GM12864 (cell line): Measurements from ENCODE around the gene ANO3.

Experiments used
- DNase-seq: peaks from one replicate; pipeline ENCODE4 v3.0.0-alpha.2; 2011; ENCODE audit warnings: low read depth
- H3K4me3 ChIP-seq: 2 replicates; pipeline ENCODE4 v1.5.1; 2011; ENCODE audit warnings: mild to moderate bottlenecking, low read depth, low read length, control low read depth
- CTCF ChIP-seq: IDR thresholded peaks from 2 replicates; pipeline ENCODE4 v1.5.1; 2011; ENCODE audit warnings: low read depth, mild to moderate bottlenecking, moderate library complexity, low read length, control low read depth, inconsistent platforms; ENCODE audit errors: missing control alignments

The ANO3 gene

DNA sequence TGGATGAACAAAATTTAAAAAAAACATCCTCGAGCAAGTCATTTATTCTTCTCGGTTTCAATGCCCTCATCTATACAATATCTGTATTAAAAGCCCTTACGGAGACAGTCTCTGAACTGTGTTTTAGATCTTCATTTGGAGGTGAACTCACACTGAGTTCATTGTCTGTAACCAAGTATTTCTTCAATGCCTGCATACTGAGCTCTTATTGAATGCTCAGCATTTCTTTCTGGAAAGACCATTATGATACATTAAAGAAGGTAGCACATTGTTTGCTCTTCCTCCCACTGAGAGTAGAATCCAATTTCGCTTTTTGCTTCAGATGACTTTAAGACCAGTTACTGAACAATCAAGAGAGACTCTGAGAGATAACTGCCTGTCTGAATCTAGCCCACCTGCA lies 1.7 kb upstream of the ANO3 start:
- no peak for TF ChIP-seq CTCF
- no peak for DNase-seq
- H3K4me3 ChIP-seq, result no peak overlapping the region

- no peak for TF ChIP-seq CTCF
- no peak for DNase-seq
- no peak overlapping the region for H3K4me3 ChIP-seq
These were observed 614 bp downstream of the ANO3 start for GRCh38 chr11:26332572-26332915.

DNA sequence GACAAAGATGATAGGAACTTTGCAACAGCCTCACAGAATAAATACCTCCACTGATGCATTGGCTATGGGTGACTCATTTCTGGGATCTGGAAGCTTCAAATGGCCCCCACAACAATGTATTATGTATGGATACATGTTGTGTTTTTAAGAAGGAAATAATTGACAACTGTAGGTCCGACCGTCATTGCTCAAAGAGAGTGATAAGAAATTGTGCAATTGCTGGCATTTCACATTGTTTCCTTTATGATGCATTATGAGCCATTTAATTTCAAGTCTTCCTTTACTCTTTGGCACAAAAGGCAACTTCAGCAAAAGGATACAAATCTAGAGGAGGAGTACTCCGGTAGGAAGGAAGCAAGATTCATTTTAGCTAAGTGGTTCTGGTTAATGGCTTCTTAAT lies 2.0 kb downstream of the ANO3 start:
- H3K4me3 ChIP-seq, result no peak overlapping the region
- DNase-seq, result no peak
- no peak for TF ChIP-seq CTCF

DNA sequence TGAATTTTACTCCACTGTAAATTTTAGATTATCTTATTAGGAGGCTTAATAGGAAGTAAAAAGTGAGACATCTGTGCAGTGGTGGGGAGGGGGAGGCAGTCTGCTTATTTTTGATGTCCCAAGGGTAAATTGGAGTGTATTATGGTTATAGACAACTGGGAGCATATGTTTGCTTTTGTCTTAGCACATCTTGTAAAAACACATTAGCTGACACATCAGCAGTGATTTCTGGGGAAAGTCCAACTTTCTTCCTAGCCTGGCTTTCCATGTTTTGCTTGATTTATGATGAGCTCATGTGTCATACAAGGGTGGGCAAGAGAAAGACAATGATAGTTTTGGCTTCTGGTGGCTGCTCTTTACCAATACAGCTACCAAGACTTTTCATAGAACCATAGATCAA lies 4.0 kb downstream of the ANO3 start:
- H3K4me3 ChIP-seq, result no peak overlapping the region
- TF ChIP-seq CTCF, result no peak
- no peak for DNase-seq

DNA sequence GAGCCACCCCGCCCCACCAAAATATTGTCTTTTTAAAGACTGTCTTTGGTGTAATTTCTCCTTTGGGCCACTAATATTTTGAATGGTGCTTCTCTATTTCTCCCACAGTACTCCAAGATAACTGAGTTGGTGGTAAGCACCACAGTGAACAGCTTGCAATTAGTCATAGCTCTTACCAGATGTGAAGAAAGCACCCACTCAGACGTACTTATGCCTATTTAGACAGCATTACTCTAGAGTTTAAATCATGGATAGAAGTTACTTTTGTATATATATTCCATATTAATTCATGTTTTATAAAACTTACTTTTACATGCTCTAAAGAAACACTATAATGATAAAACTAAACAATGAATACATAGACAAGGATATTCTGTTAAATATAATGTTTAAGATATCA lies 12.7 kb downstream of the ANO3 start:
- no peak for DNase-seq
- H3K4me3 ChIP-seq, result no peak overlapping the region
- no peak for TF ChIP-seq CTCF

GRCh38 chr11:26348776-26349175 lies 16.8 kb downstream of the ANO3 start:
- no peak overlapping the region for H3K4me3 ChIP-seq
- DNase-seq, result no peak
- TF ChIP-seq CTCF, result no peak

DNA sequence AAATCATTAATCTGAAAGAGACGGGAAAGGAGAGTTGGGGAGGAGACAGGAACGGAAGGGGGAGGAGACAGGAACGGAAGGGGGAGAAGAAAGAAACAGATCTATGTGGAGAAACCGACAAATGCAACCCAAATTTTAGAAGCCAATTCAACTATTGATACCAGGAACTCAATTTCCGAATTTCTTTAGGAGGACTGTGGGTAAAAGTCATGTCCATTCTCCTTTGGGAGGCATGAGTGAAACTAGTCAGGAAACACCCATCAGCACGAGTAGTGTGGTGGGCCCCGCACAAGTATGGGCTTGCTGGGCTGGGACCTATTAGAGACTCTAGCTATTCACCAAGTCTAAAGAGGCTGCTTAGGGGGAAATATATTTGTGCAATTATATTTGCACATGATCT lies 18.1 kb downstream of the ANO3 start:
- DNase-seq, result no peak
- TF ChIP-seq CTCF, result no peak
- no peak overlapping the region for H3K4me3 ChIP-seq
